Esophagus muscularis mucosa (tissue), 4 donors: ENCODE results near the gene HPDL.

Experiments used
- CTCF ChIP-seq, 3 experiments: fragments of 200-600 bp in 2 of 3; fragments of 450-650 bp in 1 of 3; sonication (generic) in 2 of 3; IDR thresholded peaks; one replicate each; pipeline ENCODE4 v1.5.1; 2017 to 2019; ENCODE audit warnings: antibody characterized with exemption in 3 of 3, mild to moderate bottlenecking in 2 of 3, moderate library complexity in 1 of 3
- EP300 ChIP-seq: sonication (generic); formaldehyde crosslinking; IDR thresholded peaks from one replicate; pipeline ENCODE4 v1.6.1; 2017; ENCODE audit warnings: antibody characterized with exemption
- POLR2A ChIP-seq: fragments of 450-650 bp; IDR thresholded peaks from one replicate; pipeline ENCODE4 v1.6.1; 2017; ENCODE audit warnings: antibody characterized with exemption, moderate library complexity, mild to moderate bottlenecking, low read depth
- POLR2AphosphoS5 ChIP-seq, 2 donors: sonication (generic); formaldehyde crosslinking; IDR thresholded peaks; one replicate each; pipeline ENCODE4 v1.6.1; 2017; ENCODE audit warnings: antibody characterized with exemption in 2 of 2

- TF ChIP-seq CTCF (IDR thresholded peaks at IDR 0.05), result peak in 1 of 3 experiments; percentile 13
- TF ChIP-seq POLR2A, result no peak
- TF ChIP-seq EP300, result no peak
- no peak for TF ChIP-seq POLR2AphosphoS5 (IDR thresholded peaks at IDR 0.05)
Measured at GRCh38 chr1:45375104-45376090, 48.7 kb downstream of the HPDL start.
